SK-N-SH treated with all-trans-retinoic acid at 6 μM for 48 hours (cell line): ENCODE data around the gene ZNF446.

Experiments
- ATAC-seq: fragments of 200-7000 bp; cut with Tn5 transposase; 3 replicates; pipeline ENCODE4 v1.9.1; 2020; ENCODE audit warnings: mild to moderate bottlenecking, moderate library complexity
- CREB5 ChIP-seq: fragments of 250-450 bp; sonication (Bioruptor Pico); IDR thresholded peaks from 2 replicates; pipeline ENCODE4 v1.5.1; 2020; ENCODE audit warnings: low read depth, mild to moderate bottlenecking, moderate library complexity
- CSDC2 ChIP-seq: fragments of 250-450 bp; sonication (Bioruptor Pico); IDR thresholded peaks from 2 replicates; pipeline ENCODE4 v1.5.0; 2020; ENCODE audit warnings: mild to moderate bottlenecking, moderate library complexity
- CSRNP3 ChIP-seq: fragments of 250-450 bp; sonication (Bioruptor Pico); IDR thresholded peaks from 2 replicates; pipeline ENCODE4 v1.5.1; 2021; ENCODE audit warnings: mild to moderate bottlenecking, moderate library complexity
- ISL1 ChIP-seq: fragments of 250-450 bp; sonication (Bioruptor Pico); IDR thresholded peaks from 2 replicates; pipeline ENCODE4 v2.1.2; 2022; ENCODE audit warnings: mild to moderate bottlenecking, moderate library complexity
- OSR1 ChIP-seq: fragments of 250-450 bp; sonication (Bioruptor Pico); IDR thresholded peaks from 2 replicates; pipeline ENCODE4 v1.8.0; 2022; ENCODE audit warnings: moderate library complexity, mild to moderate bottlenecking, inconsistent platforms
- PATZ1 ChIP-seq: fragments of 250-450 bp; sonication (Bioruptor Pico); IDR thresholded peaks from 2 replicates; pipeline ENCODE4 v1.8.0; 2020; ENCODE audit warnings: mild to moderate bottlenecking, moderate library complexity, borderline replicate concordance
- POU6F1 ChIP-seq: fragments of 250-450 bp; sonication (Bioruptor Pico); IDR thresholded peaks from 2 replicates; pipeline ENCODE4 v1.8.0; 2021; ENCODE audit warnings: low read depth, mild to moderate bottlenecking, moderate library complexity, borderline replicate concordance
- PPARA ChIP-seq: fragments of 250-450 bp; sonication (Bioruptor Pico); IDR thresholded peaks from 2 replicates; pipeline ENCODE4 v1.5.0; 2020; ENCODE audit warnings: mild to moderate bottlenecking, borderline replicate concordance
- RARB ChIP-seq: fragments of 250-450 bp; sonication (Bioruptor Pico); IDR thresholded peaks from 2 replicates; pipeline ENCODE4 v1.8.0; 2021; ENCODE audit warnings: mild to moderate bottlenecking, moderate library complexity
- SNAI2 ChIP-seq: fragments of 250-450 bp; sonication (Bioruptor Pico); IDR thresholded peaks from 2 replicates; pipeline ENCODE4 v1.5.0; 2020; ENCODE audit warnings: mild to moderate bottlenecking, moderate library complexity
- TCF4 ChIP-seq: fragments of 250-450 bp; sonication (Bioruptor Pico); IDR thresholded peaks from 2 replicates; pipeline ENCODE4 v1.8.0; 2021; ENCODE audit warnings: mild to moderate bottlenecking, moderate library complexity, borderline replicate concordance
- ZFP3 ChIP-seq: fragments of 250-450 bp; sonication (Bioruptor Pico); IDR thresholded peaks from 2 replicates; pipeline ENCODE4 v1.5.0; 2020; ENCODE audit warnings: mild to moderate bottlenecking, moderate library complexity
- ZFP30 ChIP-seq: fragments of 450-650 bp; formaldehyde crosslinking; IDR thresholded peaks from 2 replicates; pipeline ENCODE4 v1.5.0; 2022; ENCODE audit warnings: mild to moderate bottlenecking, moderate library complexity
- ZNF565 ChIP-seq: fragments of 450-650 bp; formaldehyde crosslinking; conservative IDR thresholded peaks from 2 replicates; pipeline ENCODE4 v1.5.0; 2020; ENCODE audit warnings: low read depth, mild to moderate bottlenecking, moderate library complexity
- ZNF70 ChIP-seq: fragments of 450-650 bp; formaldehyde crosslinking; IDR thresholded peaks from 2 replicates; pipeline ENCODE4 v1.5.0; 2020; ENCODE audit warnings: mild to moderate bottlenecking, moderate library complexity

Gene ZNF446

GRCh38 chr19:58515259-58515658 is 39.1 kb downstream of the ZNF446 start:
- ATAC-seq, result no peak
- TF ChIP-seq POU6F1 (CRISPR knock-in tag) (no peak), SNAI2 (CRISPR knock-in tag) (no peak), TCF4 (CRISPR knock-in tag) (no peak), PPARA (no peak), ZFP3 (CRISPR knock-in tag) (no peak), CREB5 (CRISPR knock-in tag) (no peak), ZNF565 (CRISPR knock-in tag) (no peak), ISL1 (CRISPR knock-in tag) (no peak), OSR1 (CRISPR knock-in tag) (no peak), ZFP30 (CRISPR knock-in tag) (no peak), PATZ1 (CRISPR knock-in tag) (no peak), CSDC2 (CRISPR knock-in tag) (no peak)

GRCh38 chr19:58516246-58516836 is 40.2 kb downstream of the ZNF446 start:
- TF ChIP-seq RARB (CRISPR knock-in tag) (no peak), ISL1 (CRISPR knock-in tag) (no peak), TCF4 (CRISPR knock-in tag) (no peak), ZNF565 (CRISPR knock-in tag) (no peak), ZNF70 (CRISPR knock-in tag) (no peak), POU6F1 (CRISPR knock-in tag) (no peak), CREB5 (CRISPR knock-in tag) (no peak)
- TF ChIP-seq, all 23 proteins: peak for 0
- no peak for ATAC-seq

GRCh38 chr19:58516964-58517833 is 41.0 kb downstream of the ZNF446 start:
- no peak for ATAC-seq
- TF ChIP-seq ZFP30 (CRISPR knock-in tag) (no peak), ISL1 (CRISPR knock-in tag) (no peak), CSRNP3 (CRISPR knock-in tag) (no peak)
- TF ChIP-seq, all 23 proteins: peak for 0
